HepG2 (cell line): Measurements from ENCODE around the gene XRCC5. TPM values are rescaled to one million over a fixed set of nuclear protein-coding genes. Genes with fewer than 3 reads are reported as not detected.

Experiments
- CEBPG ChIP-seq: IDR thresholded peaks from 2 replicates; pipeline ENCODE4 v1.6.1; 2016
- EED ChIP-seq: sonication (generic); formaldehyde crosslinking; IDR thresholded peaks from 2 replicates; pipeline ENCODE4 v1.5.0; 2020; ENCODE audit warnings: mild to moderate bottlenecking, missing genetic modification reagents
- FIP1L1 ChIP-seq: fragments of 200-400 bp; formaldehyde crosslinking; IDR thresholded peaks from 2 replicates; pipeline ENCODE4 v1.6.1; 2018; ENCODE audit warnings: low read depth, mild to moderate bottlenecking, low read length, moderate library complexity, borderline replicate concordance; ENCODE audit not compliant: insufficient read depth
- MEF2D ChIP-seq: sonication (generic); formaldehyde crosslinking; IDR thresholded peaks from 2 replicates; pipeline ENCODE4 v1.5.1; 2020; ENCODE audit warnings: mild to moderate bottlenecking, missing genetic modification reagents
- RELA ChIP-seq: sonication (generic); formaldehyde crosslinking; IDR thresholded peaks from 2 replicates; pipeline ENCODE4 v1.4.0; 2020; ENCODE audit warnings: missing genetic modification reagents
- TEAD2 ChIP-seq: sonication (generic); formaldehyde crosslinking; IDR thresholded peaks from 2 replicates; pipeline ENCODE4 v1.9.0; 2021; ENCODE audit warnings: missing genetic modification reagents
- ZNF138 ChIP-seq: sonication (generic); formaldehyde crosslinking; IDR thresholded peaks from 2 replicates; pipeline ENCODE4 v1.5.0; 2020; ENCODE audit warnings: mild to moderate bottlenecking, low read depth, missing genetic modification reagents
- ZNF317 ChIP-seq: sonication (generic); formaldehyde crosslinking; IDR thresholded peaks from 2 replicates; pipeline ENCODE4 v1.5.0; 2020; ENCODE audit warnings: mild to moderate bottlenecking, missing genetic modification reagents
- ZNF552 ChIP-seq: sonication (generic); formaldehyde crosslinking; IDR thresholded peaks from 2 replicates; pipeline ENCODE4 v1.9.0; 2022; ENCODE audit warnings: missing genetic modification reagents, mild to moderate bottlenecking, borderline replicate concordance
- ZNF614 ChIP-seq: IDR thresholded peaks from 2 replicates; pipeline ENCODE4 v1.6.1; 2018; ENCODE audit warnings: missing biosample characterization, missing genetic modification reagents, inconsistent platforms, borderline replicate concordance
- ZNF772 ChIP-seq: sonication (generic); formaldehyde crosslinking; IDR thresholded peaks from 2 replicates; pipeline ENCODE4 v1.5.0; 2020; ENCODE audit warnings: mild to moderate bottlenecking, missing genetic modification reagents
- ZSCAN25 ChIP-seq: sonication (generic); formaldehyde crosslinking; IDR thresholded peaks from 2 replicates; pipeline ENCODE4 v1.8.0; 2022; ENCODE audit warnings: mild to moderate bottlenecking, missing genetic modification reagents
- polyA plus RNA-seq, 8 experiments: library from polyadenylated mRNA; depleted of rRNA in 3 of 8; stranded (reverse) in 7 of 8; unstranded in 1 of 8; fragments of >200 nt; fragmentation: Illumina TruSeq in 4 of 8; extraction: Trizol in 4 of 8; gene quantifications; 2 replicates each; pipeline versions ENCODE4 v1.2.1 to v1.2.3, GENCODE V29; 2011 to 2016; ENCODE audit warnings: low read depth in 4 of 8, missing spikeins in 1 of 8, mixed read lengths in 1 of 8; ENCODE audit not compliant: insufficient read depth in 1 of 8
- total RNA-seq, 5 experiments: library from RNA; depleted of rRNA; stranded (reverse); fragments of >200 nt; fragmentation: Illumina TruSeq; extraction: Trizol; gene quantifications; 2 replicates each; pipeline ENCODE4 v1.2.3, GENCODE V29; 2016; ENCODE audit warnings: low read depth in 1 of 5
- TF ChIP-seq, protein P1 (sequence below): sonication (generic); formaldehyde crosslinking; IDR thresholded peaks from 2 replicates; pipeline ENCODE4 v1.5.0; 2020; ENCODE audit warnings: mild to moderate bottlenecking, missing genetic modification reagents, borderline replicate concordance
- TF ChIP-seq, protein P2 (sequence below): sonication (generic); formaldehyde crosslinking; IDR thresholded peaks from 2 replicates; pipeline ENCODE4 v1.8.1; 2023; ENCODE audit warnings: mild to moderate bottlenecking, missing genetic modification reagents
- TF ChIP-seq, protein P3 (sequence below): sonication (generic); formaldehyde crosslinking; IDR thresholded peaks from 2 replicates; pipeline ENCODE4; 2020; ENCODE audit warnings: missing genetic modification reagents, mild to moderate bottlenecking, borderline replicate concordance

XRCC5 gene
- total and polyA plus RNA-seq, 2 of the 13 experiments (the other 11 are each of a cell fraction or from before 2014, with no cell fraction given) = 264 to 454 TPM

DNA sequence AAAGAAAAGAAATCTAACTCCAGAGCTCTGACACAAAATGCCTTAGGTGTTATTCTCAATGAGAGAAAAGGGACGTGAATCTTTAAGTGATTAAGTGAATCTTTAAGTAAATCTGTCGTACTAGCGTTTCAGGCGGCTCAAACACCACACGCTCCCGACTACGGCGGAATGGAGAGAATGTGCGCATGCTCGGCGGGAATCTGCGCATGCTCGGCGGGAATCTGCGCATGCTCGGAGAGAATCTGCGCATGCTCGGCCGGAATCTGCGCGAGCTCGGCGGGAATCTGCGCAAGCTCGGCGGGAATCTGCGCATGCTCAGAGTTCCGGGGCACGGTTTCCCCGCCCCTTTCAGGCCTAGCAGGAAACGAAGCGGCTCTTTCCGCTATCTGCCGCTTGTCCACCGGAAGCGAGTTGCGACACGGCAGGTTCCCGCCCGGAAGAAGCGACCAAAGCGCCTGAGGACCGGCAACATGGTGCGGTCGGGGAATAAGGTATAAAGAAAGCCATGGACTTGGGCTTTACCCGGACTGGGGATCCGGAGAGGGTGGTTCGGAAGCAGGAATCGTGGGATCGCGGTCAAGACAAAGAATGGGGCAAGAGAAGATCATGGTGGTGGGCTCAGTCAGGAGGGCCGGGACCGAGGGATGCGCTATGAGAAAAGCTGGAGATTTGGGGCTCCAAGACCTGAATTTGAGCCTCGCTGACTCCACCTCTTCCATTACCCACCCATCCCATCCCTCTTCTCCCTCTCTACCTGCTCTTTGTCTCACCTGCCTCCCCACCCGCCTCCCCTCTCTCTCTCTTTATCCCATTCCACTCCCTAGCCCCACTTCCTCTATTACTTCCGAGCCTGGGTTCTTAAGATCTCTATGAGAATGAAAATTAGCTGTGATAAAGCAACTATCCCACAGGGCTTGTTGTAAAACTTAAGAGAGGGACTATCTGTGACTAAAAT is at the start of gene XRCC5 (continued):
- TF ChIP-seq ZNF317 (CRISPR knock-in tag) = peak; percentile 92
- TF ChIP-seq EED (CRISPR knock-in tag) = peak; percentile 98
- TF ChIP-seq, protein P1, sequence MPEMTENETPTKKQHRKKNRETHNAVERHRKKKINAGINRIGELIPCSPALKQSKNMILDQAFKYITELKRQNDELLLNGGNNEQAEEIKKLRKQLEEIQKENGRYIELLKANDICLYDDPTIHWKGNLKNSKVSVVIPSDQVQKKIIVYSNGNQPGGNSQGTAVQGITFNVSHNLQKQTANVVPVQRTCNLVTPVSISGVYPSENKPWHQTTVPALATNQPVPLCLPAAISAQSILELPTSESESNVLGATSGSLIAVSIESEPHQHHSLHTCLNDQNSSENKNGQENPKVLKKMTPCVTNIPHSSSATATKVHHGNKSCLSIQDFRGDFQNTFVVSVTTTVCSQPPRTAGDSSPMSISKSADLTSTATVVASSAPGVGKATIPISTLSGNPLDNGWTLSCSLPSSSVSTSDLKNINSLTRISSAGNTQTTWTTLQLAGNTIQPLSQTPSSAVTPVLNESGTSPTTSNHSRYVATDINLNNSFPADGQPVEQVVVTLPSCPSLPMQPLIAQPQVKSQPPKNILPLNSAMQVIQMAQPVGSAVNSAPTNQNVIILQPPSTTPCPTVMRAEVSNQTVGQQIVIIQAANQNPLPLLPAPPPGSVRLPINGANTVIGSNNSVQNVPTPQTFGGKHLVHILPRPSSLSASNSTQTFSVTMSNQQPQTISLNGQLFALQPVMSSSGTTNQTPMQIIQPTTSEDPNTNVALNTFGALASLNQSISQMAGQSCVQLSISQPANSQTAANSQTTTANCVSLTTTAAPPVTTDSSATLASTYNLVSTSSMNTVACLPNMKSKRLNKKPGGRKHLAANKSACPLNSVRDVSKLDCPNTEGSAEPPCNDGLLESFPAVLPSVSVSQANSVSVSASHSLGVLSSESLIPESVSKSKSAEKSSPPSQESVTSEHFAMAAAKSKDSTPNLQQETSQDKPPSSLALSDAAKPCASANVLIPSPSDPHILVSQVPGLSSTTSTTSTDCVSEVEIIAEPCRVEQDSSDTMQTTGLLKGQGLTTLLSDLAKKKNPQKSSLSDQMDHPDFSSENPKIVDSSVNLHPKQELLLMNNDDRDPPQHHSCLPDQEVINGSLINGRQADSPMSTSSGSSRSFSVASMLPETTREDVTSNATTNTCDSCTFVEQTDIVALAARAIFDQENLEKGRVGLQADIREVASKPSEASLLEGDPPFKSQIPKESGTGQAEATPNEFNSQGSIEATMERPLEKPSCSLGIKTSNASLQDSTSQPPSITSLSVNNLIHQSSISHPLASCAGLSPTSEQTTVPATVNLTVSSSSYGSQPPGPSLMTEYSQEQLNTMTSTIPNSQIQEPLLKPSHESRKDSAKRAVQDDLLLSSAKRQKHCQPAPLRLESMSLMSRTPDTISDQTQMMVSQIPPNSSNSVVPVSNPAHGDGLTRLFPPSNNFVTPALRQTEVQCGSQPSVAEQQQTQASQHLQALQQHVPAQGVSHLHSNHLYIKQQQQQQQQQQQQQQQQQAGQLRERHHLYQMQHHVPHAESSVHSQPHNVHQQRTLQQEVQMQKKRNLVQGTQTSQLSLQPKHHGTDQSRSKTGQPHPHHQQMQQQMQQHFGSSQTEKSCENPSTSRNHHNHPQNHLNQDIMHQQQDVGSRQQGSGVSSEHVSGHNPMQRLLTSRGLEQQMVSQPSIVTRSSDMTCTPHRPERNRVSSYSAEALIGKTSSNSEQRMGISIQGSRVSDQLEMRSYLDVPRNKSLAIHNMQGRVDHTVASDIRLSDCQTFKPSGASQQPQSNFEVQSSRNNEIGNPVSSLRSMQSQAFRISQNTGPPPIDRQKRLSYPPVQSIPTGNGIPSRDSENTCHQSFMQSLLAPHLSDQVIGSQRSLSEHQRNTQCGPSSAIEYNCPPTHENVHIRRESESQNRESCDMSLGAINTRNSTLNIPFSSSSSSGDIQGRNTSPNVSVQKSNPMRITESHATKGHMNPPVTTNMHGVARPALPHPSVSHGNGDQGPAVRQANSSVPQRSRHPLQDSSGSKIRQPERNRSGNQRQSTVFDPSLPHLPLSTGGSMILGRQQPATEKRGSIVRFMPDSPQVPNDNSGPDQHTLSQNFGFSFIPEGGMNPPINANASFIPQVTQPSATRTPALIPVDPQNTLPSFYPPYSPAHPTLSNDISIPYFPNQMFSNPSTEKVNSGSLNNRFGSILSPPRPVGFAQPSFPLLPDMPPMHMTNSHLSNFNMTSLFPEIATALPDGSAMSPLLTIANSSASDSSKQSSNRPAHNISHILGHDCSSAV (CRISPR knock-in tag) = 0 out of 2 replicates have a peak, but pooled peaks have one; percentile 87
- TF ChIP-seq, protein P2, sequence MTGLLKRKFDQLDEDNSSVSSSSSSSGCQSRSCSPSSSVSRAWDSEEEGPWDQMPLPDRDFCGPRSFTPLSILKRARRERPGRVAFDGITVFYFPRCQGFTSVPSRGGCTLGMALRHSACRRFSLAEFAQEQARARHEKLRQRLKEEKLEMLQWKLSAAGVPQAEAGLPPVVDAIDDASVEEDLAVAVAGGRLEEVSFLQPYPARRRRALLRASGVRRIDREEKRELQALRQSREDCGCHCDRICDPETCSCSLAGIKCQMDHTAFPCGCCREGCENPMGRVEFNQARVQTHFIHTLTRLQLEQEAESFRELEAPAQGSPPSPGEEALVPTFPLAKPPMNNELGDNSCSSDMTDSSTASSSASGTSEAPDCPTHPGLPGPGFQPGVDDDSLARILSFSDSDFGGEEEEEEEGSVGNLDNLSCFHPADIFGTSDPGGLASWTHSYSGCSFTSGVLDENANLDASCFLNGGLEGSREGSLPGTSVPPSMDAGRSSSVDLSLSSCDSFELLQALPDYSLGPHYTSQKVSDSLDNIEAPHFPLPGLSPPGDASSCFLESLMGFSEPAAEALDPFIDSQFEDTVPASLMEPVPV (CRISPR knock-in tag) = peak; percentile 73
- peak; percentile 86 for TF ChIP-seq MEF2D (CRISPR knock-in tag)
- peak; percentile 98 for TF ChIP-seq FIP1L1
- peak; percentile 99 for TF ChIP-seq ZNF772 (CRISPR knock-in tag)
- peak; percentile 86 for TF ChIP-seq RELA
- peak; percentile 94; the same call in 1 of the 2 replicates for TF ChIP-seq TEAD2 (CRISPR knock-in tag)
- TF ChIP-seq ZNF552 (CRISPR knock-in tag) = 0 out of 2 replicates have a peak, but pooled peaks have one; percentile 88
- TF ChIP-seq, protein P3, sequence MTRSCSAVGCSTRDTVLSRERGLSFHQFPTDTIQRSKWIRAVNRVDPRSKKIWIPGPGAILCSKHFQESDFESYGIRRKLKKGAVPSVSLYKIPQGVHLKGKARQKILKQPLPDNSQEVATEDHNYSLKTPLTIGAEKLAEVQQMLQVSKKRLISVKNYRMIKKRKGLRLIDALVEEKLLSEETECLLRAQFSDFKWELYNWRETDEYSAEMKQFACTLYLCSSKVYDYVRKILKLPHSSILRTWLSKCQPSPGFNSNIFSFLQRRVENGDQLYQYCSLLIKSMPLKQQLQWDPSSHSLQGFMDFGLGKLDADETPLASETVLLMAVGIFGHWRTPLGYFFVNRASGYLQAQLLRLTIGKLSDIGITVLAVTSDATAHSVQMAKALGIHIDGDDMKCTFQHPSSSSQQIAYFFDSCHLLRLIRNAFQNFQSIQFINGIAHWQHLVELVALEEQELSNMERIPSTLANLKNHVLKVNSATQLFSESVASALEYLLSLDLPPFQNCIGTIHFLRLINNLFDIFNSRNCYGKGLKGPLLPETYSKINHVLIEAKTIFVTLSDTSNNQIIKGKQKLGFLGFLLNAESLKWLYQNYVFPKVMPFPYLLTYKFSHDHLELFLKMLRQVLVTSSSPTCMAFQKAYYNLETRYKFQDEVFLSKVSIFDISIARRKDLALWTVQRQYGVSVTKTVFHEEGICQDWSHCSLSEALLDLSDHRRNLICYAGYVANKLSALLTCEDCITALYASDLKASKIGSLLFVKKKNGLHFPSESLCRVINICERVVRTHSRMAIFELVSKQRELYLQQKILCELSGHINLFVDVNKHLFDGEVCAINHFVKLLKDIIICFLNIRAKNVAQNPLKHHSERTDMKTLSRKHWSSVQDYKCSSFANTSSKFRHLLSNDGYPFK (CRISPR knock-in tag) = peak; percentile 95
- TF ChIP-seq ZNF138 = peak; percentile 97
- TF ChIP-seq ZNF614 (CRISPR knock-in tag) = peak; percentile 97; the same call in 1 of the 2 replicates
- TF ChIP-seq CEBPG (CRISPR knock-in tag) = peak; percentile 96
- TF ChIP-seq ZSCAN25 = peak; percentile 80; the same call in 1 of the 2 replicates
